GM12875 (cell line): ENCODE results near the gene CSF2.

Experiments used
- H3K4me3 ChIP-seq: one replicate; pipeline ENCODE4 v1.5.1; 2011; ENCODE audit warnings: low read depth, low read length, control low read depth
- CTCF ChIP-seq: IDR thresholded peaks from 2 replicates; pipeline ENCODE4 v1.5.1; 2011; ENCODE audit warnings: low read depth, mild to moderate bottlenecking, control low read depth, inconsistent platforms, low read length, moderate library complexity, borderline replicate concordance; ENCODE audit not compliant: insufficient read depth

The CSF2 gene

GRCh38 chr5:132081458-132081857, 7.9 kb downstream of the CSF2 start:
- H3K4me3 ChIP-seq, result no peak overlapping the region
- no peak for TF ChIP-seq CTCF

GRCh38 chr5:132082329-132083023, 8.9 kb downstream of the CSF2 start:
- no peak for TF ChIP-seq CTCF
- H3K4me3 ChIP-seq, result no peak overlapping the region

GRCh38 chr5:132083071-132083678, 9.6 kb downstream of the CSF2 start:
- no peak overlapping the region for H3K4me3 ChIP-seq
- no peak for TF ChIP-seq CTCF

GRCh38 chr5:132085686-132086085, 12.1 kb downstream of the CSF2 start:
- no peak for TF ChIP-seq CTCF
- H3K4me3 ChIP-seq, result no peak overlapping the region

GRCh38 chr5:132086277-132086794, 12.7 kb downstream of the CSF2 start:
- no peak for TF ChIP-seq CTCF
- no peak overlapping the region for H3K4me3 ChIP-seq

- no peak overlapping the region for H3K4me3 ChIP-seq
- no peak for TF ChIP-seq CTCF
These were observed 13.6 kb downstream of the CSF2 start for GRCh38 chr5:132087176-132087575.

GRCh38 chr5:132087661-132088060, 14.1 kb downstream of the CSF2 start:
- H3K4me3 ChIP-seq, result no peak overlapping the region
- no peak for TF ChIP-seq CTCF
